NB4 (cell line): ENCODE results near the gene ABLIM3.

Experiments used
- CTCF ChIP-seq: IDR thresholded peaks from one replicate; pipeline ENCODE4 v1.5.1; 2012; ENCODE audit warnings: low read depth, low read length
- MYC ChIP-seq: IDR thresholded peaks from 2 replicates; pipeline ENCODE4 v1.6.1; 2011; ENCODE audit warnings: low read depth, low read length
- POLR2A ChIP-seq: IDR thresholded peaks from 2 replicates; pipeline ENCODE4 v1.6.1; 2011; ENCODE audit warnings: mild to moderate bottlenecking; ENCODE audit not compliant: insufficient read length; ENCODE audit errors: extremely low read depth
- TF ChIP-seq, protein P1 (sequence below): IDR thresholded peaks from 2 replicates; pipeline ENCODE4 v1.6.1; 2011; ENCODE audit warnings: low read depth, low read length

DNA sequence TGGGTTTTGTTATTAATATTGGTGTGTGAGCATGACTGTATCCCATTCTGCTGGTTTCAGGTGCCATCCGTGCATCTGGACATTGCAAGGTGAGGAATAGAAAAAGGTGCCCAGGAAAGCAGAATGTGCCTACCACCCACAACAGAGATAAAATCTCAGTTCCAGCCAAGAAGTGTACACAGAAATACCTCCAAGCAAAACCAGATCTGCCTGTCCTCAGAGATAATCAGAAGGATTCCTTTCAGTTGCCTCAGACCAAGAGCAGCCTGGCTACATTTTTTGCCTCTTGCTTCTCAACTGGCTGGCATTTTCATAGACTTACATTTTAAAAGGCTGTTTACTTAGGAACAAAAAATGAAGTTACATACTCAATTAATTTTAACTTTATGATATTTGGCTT, 12.1 kb upstream of the ABLIM3 start:
- TF ChIP-seq CTCF, result no peak
- TF ChIP-seq POLR2A, result no peak
- TF ChIP-seq MYC, result no peak
- TF ChIP-seq, protein P1, sequence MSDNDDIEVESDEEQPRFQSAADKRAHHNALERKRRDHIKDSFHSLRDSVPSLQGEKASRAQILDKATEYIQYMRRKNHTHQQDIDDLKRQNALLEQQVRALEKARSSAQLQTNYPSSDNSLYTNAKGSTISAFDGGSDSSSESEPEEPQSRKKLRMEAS, result no peak
